Lower lobe of right lung (tissue), 2 donors: ENCODE results near the gene TXNDC2. TPM values are rescaled to one million over a fixed set of nuclear protein-coding genes. Genes with fewer than 3 reads are reported as not detected.

Source experiments
- ATAC-seq, 2 donors: fragments of 200-7000 bp; cut with Tn5 transposase; one replicate each; pipeline ENCODE4 v1.9.1; 2020 to 2022; ENCODE audit warnings: mild to moderate bottlenecking in 2 of 2, moderate library complexity in 2 of 2
- DNase-seq: peaks from one replicate; pipeline ENCODE4 v3.0.0-alpha.2; 2020
- H3K27ac ChIP-seq: fragments of 200-600 bp; one replicate; pipeline ENCODE4 v1.8.0; 2022
- H3K27me3 ChIP-seq: fragments of 200-600 bp; one replicate; pipeline ENCODE4 v1.8.0; 2022; ENCODE audit warnings: low read depth
- H3K36me3 ChIP-seq: fragments of 200-600 bp; one replicate; pipeline ENCODE4 v1.8.0; 2022; ENCODE audit warnings: mild to moderate bottlenecking
- H3K4me1 ChIP-seq: fragments of 200-600 bp; one replicate; pipeline ENCODE4 v1.8.0; 2022
- H3K4me3 ChIP-seq: fragments of 200-600 bp; one replicate; pipeline ENCODE4 v1.8.0; 2022; ENCODE audit warnings: mild to moderate bottlenecking
- H3K9me3 ChIP-seq: fragments of 200-600 bp; one replicate; pipeline ENCODE4 v1.8.0; 2022
- CTCF ChIP-seq: fragments of 200-600 bp; IDR thresholded peaks from one replicate; pipeline ENCODE4 v1.8.0; 2022; ENCODE audit warnings: antibody characterized with exemption, mild to moderate bottlenecking
- intact Hi-C: fragments of 100-400 bp; cut with DNase I; formaldehyde crosslinking; loops from one replicate; pipeline ENCODE4 v1.11.0; 2022
- total RNA-seq: library from RNA; stranded (reverse); fragmentation: NEBNext Ultra II Directional; extraction: Animal tissue kit (Norgen Biotek cat#: 25700); gene quantifications from one replicate; pipeline ENCODE4 v1.2.1, GENCODE V29; 2021
- donor health status: DM: no; HTN: yes; CAD: no; lungs with severe emphysema.

Gene TXNDC2
- total RNA-seq, 1 donor from 2014 or later: 0.12 TPM

GRCh38 chr18:9861933-9862332, 23.8 kb upstream of the TXNDC2 start:
- H3K4me1 ChIP-seq: peaks cover 16% of the 10 kb centered on the region
- ATAC-seq (no peak), DNase-seq (no peak)
- intact Hi-C loops: no loop called here
- H3K4me3 ChIP-seq: no peak overlapping the region
- TF ChIP-seq CTCF: no peak
- H3K27me3 ChIP-seq: no peaks in the 10 kb centered on the region
- H3K36me3 ChIP-seq: peaks cover 17% of the 10 kb centered on the region
- no peak overlapping the region for H3K27ac ChIP-seq
- H3K9me3 ChIP-seq: peaks cover 9% of the 10 kb centered on the region

- TF ChIP-seq CTCF: no peak
- Histone ChIP-seq H3K4me1 (peaks cover 17% of the 10 kb centered on the region), H3K27ac (no peak overlapping the region), H3K27me3 (no peaks in the 10 kb centered on the region), H3K9me3 (peaks cover 9% of the 10 kb centered on the region), H3K36me3 (peaks cover 17% of the 10 kb centered on the region), H3K4me3 (no peak overlapping the region)
- ATAC-seq (no peak), DNase-seq (no peak)
- intact Hi-C loops: no loop called here
These were observed 23.1 kb upstream of the TXNDC2 start for GRCh38 chr18:9862686-9863085.

GRCh38 chr18:9863282-9863681, 22.5 kb upstream of the TXNDC2 start:
- H3K4me3 ChIP-seq: no peak overlapping the region
- no peaks in the 10 kb centered on the region for H3K27me3 ChIP-seq
- ATAC-seq (no peak), DNase-seq (no peak)
- peaks cover 17% of the 10 kb centered on the region for H3K36me3 ChIP-seq
- H3K9me3 ChIP-seq: peaks cover 9% of the 10 kb centered on the region
- intact Hi-C loops: no loop called here
- TF ChIP-seq CTCF: no peak
- peaks cover 17% of the 10 kb centered on the region for H3K4me1 ChIP-seq
- no peak overlapping the region for H3K27ac ChIP-seq

GRCh38 chr18:9865764-9866490, 19.8 kb upstream of the TXNDC2 start:
- Histone ChIP-seq H3K4me1 (peaks cover 20% of the 10 kb centered on the region), H3K36me3 (no peaks in the 10 kb centered on the region), H3K27ac (no peak overlapping the region), H3K4me3 (no peak overlapping the region), H3K9me3 (peaks cover 9% of the 10 kb centered on the region), H3K27me3 (no peaks in the 10 kb centered on the region)
- DNase-seq (no peak), ATAC-seq (peak in 1 of 2 donors; percentile 6)
- no peak for TF ChIP-seq CTCF
- intact Hi-C loops: no loop called here

GRCh38 chr18:9866627-9867026, 19.1 kb upstream of the TXNDC2 start:
- intact Hi-C loops: no loop called here
- no peak overlapping the region for H3K27ac ChIP-seq

More at GRCh38 chr18:9866627-9867026, 19.1 kb upstream of the TXNDC2 start:
- H3K4me3 ChIP-seq: no peak overlapping the region
- H3K9me3 ChIP-seq: peaks cover 9% of the 10 kb centered on the region
- ATAC-seq: peak; percentile 52 to 69
- no peaks in the 10 kb centered on the region for H3K27me3 ChIP-seq
- peak; percentile 57 for DNase-seq
- H3K36me3 ChIP-seq: no peaks in the 10 kb centered on the region
- no peak for TF ChIP-seq CTCF
- peaks cover 20% of the 10 kb centered on the region for H3K4me1 ChIP-seq
